Transverse colon (tissue), 4 donors: ENCODE data around the gene DEFB126. TPM values are rescaled to one million over a fixed set of nuclear protein-coding genes. Genes with fewer than 3 reads are reported as not detected.

Experiments used
- DNase-seq: peaks from one replicate; pipeline ENCODE4 v3.0.0-alpha.2; 2019
- H3K27ac ChIP-seq, 4 donors: fragments of 200-600 bp; sonication (generic); 2 replicates each; pipeline ENCODE4 v1.5.1; 2016 to 2018; ENCODE audit warnings: inconsistent platforms in 4 of 4
- H3K27me3 ChIP-seq: fragments of 200-600 bp; sonication (generic); 2 replicates; pipeline ENCODE4 v1.5.1; 2017; ENCODE audit warnings: inconsistent platforms
- H3K36me3 ChIP-seq, 4 donors: fragments of 200-600 bp; sonication (generic); 2 replicates each; pipeline ENCODE4 v1.5.1; 2017 to 2019; ENCODE audit warnings: inconsistent platforms in 4 of 4
- H3K4me1 ChIP-seq, 4 donors: fragments of 200-600 bp; sonication (generic); 2 replicates each; pipeline ENCODE4 v1.5.1; 2017 to 2020; ENCODE audit warnings: inconsistent platforms in 4 of 4
- H3K4me3 ChIP-seq, 4 donors: fragments of 200-600 bp; sonication (generic); 1 replicate in 1 of 4; 2 replicates in 3 of 4; pipeline versions ENCODE4 v1.5.1 to v1.6.1; 2017 to 2019; ENCODE audit warnings: inconsistent platforms in 4 of 4
- H3K9me3 ChIP-seq, 2 donors: fragments of 200-600 bp; sonication (generic); 2 replicates each; pipeline ENCODE4 v1.5.1; 2017 to 2019; ENCODE audit warnings: inconsistent platforms in 2 of 2
- POLR2AphosphoS5 ChIP-seq, 3 donors: sonication (generic); formaldehyde crosslinking; IDR thresholded peaks; one replicate each; pipeline ENCODE4 v1.6.1; 2016; ENCODE audit warnings: antibody characterized with exemption in 3 of 3
- WGBS, 2 donors: methylation state at CpG; one replicate each; pipeline ENCODE4 v1.1.5; 2018; ENCODE audit warnings: low coverage in 1 of 2; 5-methylcytosine and 5-hydroxymethylcytosine counted together
- in situ Hi-C, 4 donors: fragments of 200-750 bp; cut with MboI; loops; one replicate each; pipeline versions ENCODE4 v1.15.0 to v1.15.1; 2017; ENCODE audit warnings: low sequenced_read_pairs in 3 of 4, low pct_ligation_motif_present in 1 of 4, low pct_unique_long_range_greater_than_20kb in 1 of 4
- intact Hi-C: fragments of 100-400 bp; cut with DNase I; formaldehyde crosslinking; loops from one replicate; pipeline ENCODE4 v1.15.1; 2023; ENCODE audit warnings: low total_unique reads
- total RNA-seq, 4 donors: library from RNA; depleted of rRNA; stranded (reverse); fragments of >200 nt; gene quantifications; one replicate each; pipeline ENCODE4 v1.1.0, GENCODE V29; 2016

Gene DEFB126
- total RNA-seq, 4 donors from 2014 or later = not detected

DNA sequence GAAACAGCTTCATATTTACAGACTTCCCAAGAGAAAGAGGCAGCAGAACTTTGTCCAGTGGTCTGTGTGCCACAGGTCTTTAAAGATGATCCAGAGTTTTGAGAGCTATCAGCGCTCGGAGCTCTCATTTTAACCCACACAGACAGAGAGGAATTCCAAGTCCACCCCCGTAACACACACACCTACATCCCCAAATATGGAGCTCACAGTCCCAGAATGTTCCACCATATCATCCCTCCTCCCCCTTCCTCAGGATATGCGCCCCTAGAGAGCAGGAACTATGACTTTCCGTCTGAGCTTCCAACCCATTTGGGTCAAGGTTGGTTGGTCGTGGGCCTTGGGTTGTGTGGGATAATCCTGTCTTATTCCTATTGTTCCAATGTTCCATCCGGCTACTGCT lies 47.2 kb downstream of the DEFB126 start, which contains the start of gene DEFB128:
DEFB128 (minus strand) TSS at position 101 of the 400 bp plus-strand sequence; CDS start at position 13, 88 bp downstream.
- Histone ChIP-seq H3K36me3 (no peaks in the 10 kb centered on the region), H3K27ac (no peak within 1 kb of the TSS), H3K27me3 (peaks cover 10% of the 10 kb centered on the region), H3K4me1 (no peaks in the 10 kb centered on the region), H3K4me3 (no peak within 1 kb of the TSS), H3K9me3 (no peaks in the 10 kb centered on the region)
- no peak for DNase-seq
- intact Hi-C loops = no loop called here
- WGBS, 2 donors = 56 to 62% methylated on average over 5 to 7 of the region's 7 CpGs
- in situ Hi-C loops = no loop called here
- no peak for TF ChIP-seq POLR2AphosphoS5 (IDR thresholded peaks at IDR 0.05)

Other genes with a start within 250 kb of the DEFB126 start
- gene DEFB125, start 54.9 kb upstream of the DEFB126 start, total RNA-seq = not detected
- not detected for gene DEFB127, start 14.9 kb downstream of the DEFB126 start, total RNA-seq
- gene DEFB128, start 47.1 kb downstream of the DEFB126 start, total RNA-seq = not detected
- gene DEFB129, start 84.7 kb downstream of the DEFB126 start, total RNA-seq = not detected
- gene DEFB132, start 115.1 kb downstream of the DEFB126 start, total RNA-seq = not detected
- gene C20orf96, start 148.2 kb downstream of the DEFB126 start, total RNA-seq = 10 to 100 TPM in 1 of 4 donors, 1 to 10 TPM in 3; 3.0 to 97.3 (median 3.7) TPM
- gene ZCCHC3, start 155.0 kb downstream of the DEFB126 start, total RNA-seq = 10 to 100 TPM in 2 of 4 donors, 1 to 10 TPM in 2; 6.6 to 16.0 (median 10.1) TPM
- 1 to 10 TPM; 2.0 to 5.0 (median 3.5) TPM for gene SOX12, start 183.0 kb downstream of the DEFB126 start, total RNA-seq
- gene NRSN2, start 204.5 kb downstream of the DEFB126 start, total RNA-seq = 10 to 100 TPM in 3 of 4 donors, 1 to 10 TPM in 1; 7.1 to 18.0 (median 12.8) TPM
- gene TRIB3, start 238.2 kb downstream of the DEFB126 start, total RNA-seq = 10 to 100 TPM in 2 of 4 donors, 1 to 10 TPM in 2; 3.8 to 11.3 (median 7.9) TPM